Adrenal gland (tissue), 12 donors: ENCODE results near the gene IPMK. TPM values are rescaled to one million over a fixed set of nuclear protein-coding genes. Genes with fewer than 3 reads are reported as not detected.

Experiments
- DNase-seq, 7 donors: peaks; one replicate each; pipeline ENCODE4 v3.0.0-alpha.2; 2019 to 2020
- H3K27ac ChIP-seq, 5 donors: fragments of 200-600 bp; sonication (generic) in 4 of 5; 1 replicate in 3 of 5; 2 replicates in 2 of 5; pipeline versions ENCODE4 v1.5.1 to v1.8.0; 2016 to 2020; ENCODE audit warnings: mild to moderate bottlenecking in 1 of 5
- H3K27me3 ChIP-seq: fragments of 200-600 bp; 2 replicates; pipeline ENCODE4 v1.8.0; 2021
- H3K36me3 ChIP-seq, 2 donors: fragments of 200-600 bp; replicated peaks in 1 of 2; 1 replicate in 1 of 2; 2 replicates in 1 of 2; pipeline versions ENCODE4 v1.5.1 to v1.8.0; 2018 to 2022
- H3K4me1 ChIP-seq, 2 donors: fragments of 200-600 bp; replicated peaks in 1 of 2; 1 replicate in 1 of 2; 2 replicates in 1 of 2; pipeline versions ENCODE4 v1.5.1 to v1.8.0; 2018 to 2021
- H3K4me3 ChIP-seq, 4 donors: fragments of 200-600 bp; sonication (generic) in 3 of 4; one replicate each; pipeline ENCODE4 v1.5.1; 2016 to 2018
- H3K9me3 ChIP-seq, 3 donors: fragments of 200-600 bp; sonication (generic) in 1 of 3; replicated peaks in 1 of 3; 1 replicate in 2 of 3; 2 replicates in 1 of 3; pipeline versions ENCODE4 v1.5.1 to v1.8.0; 2016 to 2021
- CTCF ChIP-seq, 6 experiments: fragments of 450-650 bp in 4 of 6; fragments of 200-600 bp in 2 of 6; sonication (generic) in 1 of 6; IDR thresholded peaks; 1 replicate in 5 of 6; 2 replicates in 1 of 6; pipeline versions ENCODE4 v1.5.1 to v1.8.0; 2016 to 2021; ENCODE audit warnings: antibody characterized with exemption in 6 of 6, mild to moderate bottlenecking in 2 of 6, moderate library complexity in 1 of 6
- POLR2A ChIP-seq, 2 donors: fragments of 450-650 bp; IDR thresholded peaks; one replicate each; pipeline ENCODE4 v1.6.1; 2017; ENCODE audit warnings: antibody characterized with exemption in 2 of 2, mild to moderate bottlenecking in 2 of 2, moderate library complexity in 1 of 2
- WGBS, 4 donors: extraction: QIAGEN DNeasy Blood & Tissue Kit in 2 of 4; methylation state at CpG; one replicate each; pipeline versions ENCODE4 v1.1.5 to v1.1.7; 2013 to 2017; 5-methylcytosine and 5-hydroxymethylcytosine counted together
- intact Hi-C, 2 donors: fragments of 100-400 bp; cut with DNase I; formaldehyde crosslinking; loops; one replicate each; pipeline versions ENCODE4 v1.14.1 to v1.15.0; 2022 to 2023
- polyA plus RNA-seq, 3 donors: library from polyadenylated mRNA; stranded (reverse); fragments of 200-250 nt in 2 of 3; fragments of 350-450 nt in 1 of 3; fragmentation: Illumina TruSeq in 1 of 3; extraction: RNeasy Lipid Tissue Mini Kit (QIAGEN cat#74804) in 1 of 3; gene quantifications; one replicate each; pipeline ENCODE4 v1.2.3, GENCODE V29; 2013 to 2014
- total RNA-seq, 9 donors: library from RNA; depleted of rRNA in 4 of 9; stranded (reverse); fragments of >200 nt in 4 of 9; fragments of 120-200 nt in 1 of 9; fragmentation: NEBNext Ultra II Directional in 1 of 9; extraction: Animal tissue kit (Norgen Biotek cat#: 25700) in 1 of 9; gene quantifications; one replicate each; pipeline versions ENCODE4 v1.1.0 to v1.2.4, GENCODE V29; 2013 to 2023
- donor health status: healthy with polysubstance abuse.
- donor health status: Bipolar disorder and iron deficiency.
- donor health status: DM: yes; HTN: yes; CAD: no.
- donor health status: DM: no; HTN: no; CAD: no.
- donor health status: DM: no; HTN: no; CAD: no.
- donor health status: DM: yes; HTN: yes; CAD: no.

Gene IPMK
- total and polyA plus RNA-seq, 12 donors = 1.0 to 6.6 (median 4.8) TPM

GRCh38 chr10:58225654-58226053 lies 42.0 kb downstream of the IPMK start:
- no peak for DNase-seq
- intact Hi-C loops = no loop called here
- Histone ChIP-seq H3K27me3 (no peaks in the 10 kb centered on the region), H3K4me1 (no peaks in the 10 kb centered on the region), H3K9me3 (peaks cover 0 to 6% (median 0%) of the 10 kb centered on the region in 3 donors), H3K27ac (no peak overlapping the region), H3K4me3 (no peak overlapping the region), H3K36me3 (no peaks in the 10 kb centered on the region)
- 92 to 97% (median 96%) methylated on average over 2 of the region's 2 CpGs for WGBS, 4 donors
- TF ChIP-seq POLR2A (IDR thresholded peaks at IDR 0.05) (no peak), CTCF (IDR thresholded peaks at IDR 0.05) (no peak)

GRCh38 chr10:58220769-58221451 lies 46.8 kb downstream of the IPMK start:
- H3K4me1 ChIP-seq = peaks cover 0 to 4% of the 10 kb centered on the region in 2 donors
- TF ChIP-seq CTCF (IDR thresholded peaks at IDR 0.05) (no peak), POLR2A (IDR thresholded peaks at IDR 0.05) (no peak)
- H3K9me3 ChIP-seq = no peaks in the 10 kb centered on the region
- no peak overlapping the region for H3K27ac ChIP-seq
- no peaks in the 10 kb centered on the region for H3K27me3 ChIP-seq
- no peaks in the 10 kb centered on the region for H3K36me3 ChIP-seq
- no peak for DNase-seq
- intact Hi-C loops = no loop called here
- WGBS, 4 donors = 94 to 97% (median 96%) methylated on average over 2 of the region's 2 CpGs
- no peak overlapping the region for H3K4me3 ChIP-seq

- no peak for TF ChIP-seq POLR2A (IDR thresholded peaks at IDR 0.05)
- TF ChIP-seq CTCF (IDR thresholded peaks at IDR 0.05) = no peak
- H3K27me3 ChIP-seq = no peaks in the 10 kb centered on the region
- DNase-seq = no peak
- intact Hi-C loops = no loop called here
- H3K4me3 ChIP-seq = no peak overlapping the region
- H3K36me3 ChIP-seq = no peaks in the 10 kb centered on the region
- H3K27ac ChIP-seq = no peak overlapping the region
- no peaks in the 10 kb centered on the region for H3K9me3 ChIP-seq
- peaks cover 0 to 4% of the 10 kb centered on the region in 2 donors for H3K4me1 ChIP-seq
Measured at GRCh38 chr10:58219875-58220274, 47.8 kb downstream of the IPMK start.

- Histone ChIP-seq H3K4me1 (peaks cover 0 to 4% of the 10 kb centered on the region in 2 donors), H3K36me3 (no peaks in the 10 kb centered on the region), H3K9me3 (no peaks in the 10 kb centered on the region), H3K27me3 (no peaks in the 10 kb centered on the region), H3K4me3 (no peak overlapping the region), H3K27ac (no peak overlapping the region)
- no peak for DNase-seq
- WGBS, 4 donors = 68 to 86% (median 82%) methylated on average over 2 to 4 of the region's 4 CpGs
- intact Hi-C loops = no loop called here
- TF ChIP-seq POLR2A (IDR thresholded peaks at IDR 0.05) (no peak), CTCF (IDR thresholded peaks at IDR 0.05) (no peak)
Measured at GRCh38 chr10:58217612-58218011, 50.1 kb downstream of the IPMK start.
